Keratinocyte (primary cell): Measurements from ENCODE around the gene FMO1.

ENCODE experiments used
- CTCF ChIP-seq, 3 experiments: IDR thresholded peaks in 1 of 3; conservative IDR thresholded peaks in 1 of 3; optimal IDR thresholded peaks in 1 of 3; 2 replicates in 2 of 3; 3 replicates in 1 of 3; pipeline versions ENCODE3 to v1.5.1; 2011; ENCODE audit warnings: low read length in 3 of 3, mild to moderate bottlenecking in 3 of 3, moderate library complexity in 2 of 3, control low read depth in 1 of 3, inconsistent platforms in 1 of 3; ENCODE audit not compliant: insufficient read depth in 2 of 3; ENCODE audit errors: extremely low read depth in 1 of 3
- EZH2 ChIP-seq: IDR thresholded peaks from one replicate; pipeline ENCODE4 v1.6.1; 2012; ENCODE audit warnings: inconsistent platforms, mild to moderate bottlenecking, low read length, moderate library complexity

DNA sequence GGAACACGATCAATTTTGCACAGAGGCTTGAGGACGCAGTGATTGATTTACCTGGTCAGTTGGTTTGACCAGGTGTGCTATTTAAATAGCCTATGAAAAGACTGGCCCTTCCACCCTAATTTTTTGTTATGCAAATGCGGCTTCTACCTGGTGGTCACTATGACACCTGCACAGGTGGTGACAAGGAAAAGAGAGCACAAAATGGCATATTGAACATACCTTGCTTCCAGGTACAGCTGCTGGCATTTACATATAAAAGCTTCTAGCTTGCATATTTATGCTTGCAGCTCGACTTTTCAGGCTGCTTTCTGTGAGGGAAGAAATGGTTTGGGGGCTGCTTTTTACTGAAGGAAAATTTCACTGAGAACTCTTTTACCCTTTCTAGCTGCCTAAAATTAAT is 50.4 kb downstream of the FMO1 start:
- TF ChIP-seq CTCF (optimal IDR thresholded peaks at IDR 0.05 in 1 of 3, IDR thresholded peaks at IDR 0.05 in 1 of 3, conservative IDR thresholded peaks at IDR 0.05 in 1 of 3; ENCODE audit: extremely low read depth in 1 of 3, insufficient read depth in 2 of 3, low read length in 3 of 3): no peak
- TF ChIP-seq EZH2: no peak
